Amygdala (tissue), 56 donors: ENCODE results near the gene RMP24.

ENCODE experiments used
- DNase-seq, 56 donors: peaks; one replicate each; lab custom pipeline; 2025; lab: John Stamatoyannopoulos, UW

The RMP24 gene

GRCh38 chr18:35972197-35973000 lies at the start of gene RMP24:
RMP24 (plus strand) TSS chr18:35972679.
- DNase-seq, result peak; percentile 68 to 97 (median 92)

- no peak for DNase-seq
These were observed 48.4 kb upstream of the RMP24 start for GRCh38 chr18:35923939-35924684.

GRCh38 chr18:35926884-35927283 lies 45.6 kb upstream of the RMP24 start:
- DNase-seq, result no peak

- no peak for DNase-seq
These were observed 45.0 kb upstream of the RMP24 start for GRCh38 chr18:35927430-35927829.

GRCh38 chr18:35933982-35934381 lies 38.5 kb upstream of the RMP24 start:
- DNase-seq, result no peak

- no peak for DNase-seq
These were observed 37.6 kb upstream of the RMP24 start for GRCh38 chr18:35934891-35935290.

GRCh38 chr18:35935805-35936204 lies 36.7 kb upstream of the RMP24 start:
- DNase-seq, result no peak

GRCh38 chr18:35936951-35937350 lies 35.5 kb upstream of the RMP24 start:
- no peak for DNase-seq

- DNase-seq, result no peak
These were observed 34.3 kb upstream of the RMP24 start for GRCh38 chr18:35938158-35938557.

- DNase-seq, result no peak
These were observed 33.9 kb upstream of the RMP24 start for GRCh38 chr18:35938562-35938961.

- no peak for DNase-seq
These were observed 33.3 kb upstream of the RMP24 start for GRCh38 chr18:35939138-35939537.

GRCh38 chr18:35941299-35941698 lies 31.2 kb upstream of the RMP24 start:
- DNase-seq, result no peak

GRCh38 chr18:35942133-35942532 lies 30.3 kb upstream of the RMP24 start:
- no peak for DNase-seq

- DNase-seq, result no peak
These were observed 29.8 kb upstream of the RMP24 start for GRCh38 chr18:35942661-35943060.

- no peak for DNase-seq
These were observed 24.4 kb upstream of the RMP24 start for GRCh38 chr18:35948080-35948479.

- DNase-seq, result no peak
These were observed 23.4 kb upstream of the RMP24 start for GRCh38 chr18:35949090-35949489.

GRCh38 chr18:35949903-35950627 lies 22.4 kb upstream of the RMP24 start:
- DNase-seq, result peak in 40 of 56 donors; percentile 5 to 65 (median 24)

- DNase-seq, result no peak
These were observed 21.9 kb upstream of the RMP24 start for GRCh38 chr18:35950628-35950982.

- DNase-seq, result no peak
These were observed 18.8 kb upstream of the RMP24 start for GRCh38 chr18:35953688-35954087.

- DNase-seq, result no peak
These were observed 16.3 kb upstream of the RMP24 start for GRCh38 chr18:35956226-35956625.

- DNase-seq, result no peak
These were observed 10.2 kb upstream of the RMP24 start for GRCh38 chr18:35962320-35962719.
